Prostate gland (tissue), 2 donors: ENCODE data around the gene SENP3.

ENCODE experiments used
- POLR2A ChIP-seq: fragments of 450-650 bp; IDR thresholded peaks from one replicate; pipeline ENCODE4 v1.6.1; 2016; ENCODE audit warnings: antibody characterized with exemption, mild to moderate bottlenecking
- TF ChIP-seq, protein P1 (sequence below), 4 experiments: fragments of 200-600 bp in 2 of 4; fragments of 450-650 bp in 2 of 4; sonication (generic) in 2 of 4; IDR thresholded peaks; 1 replicate in 3 of 4; 2 replicates in 1 of 4; pipeline ENCODE4 v1.5.1; 2016 to 2019; ENCODE audit warnings: antibody characterized with exemption in 4 of 4, mild to moderate bottlenecking in 2 of 4, moderate library complexity in 2 of 4

- TF ChIP-seq, protein P1, sequence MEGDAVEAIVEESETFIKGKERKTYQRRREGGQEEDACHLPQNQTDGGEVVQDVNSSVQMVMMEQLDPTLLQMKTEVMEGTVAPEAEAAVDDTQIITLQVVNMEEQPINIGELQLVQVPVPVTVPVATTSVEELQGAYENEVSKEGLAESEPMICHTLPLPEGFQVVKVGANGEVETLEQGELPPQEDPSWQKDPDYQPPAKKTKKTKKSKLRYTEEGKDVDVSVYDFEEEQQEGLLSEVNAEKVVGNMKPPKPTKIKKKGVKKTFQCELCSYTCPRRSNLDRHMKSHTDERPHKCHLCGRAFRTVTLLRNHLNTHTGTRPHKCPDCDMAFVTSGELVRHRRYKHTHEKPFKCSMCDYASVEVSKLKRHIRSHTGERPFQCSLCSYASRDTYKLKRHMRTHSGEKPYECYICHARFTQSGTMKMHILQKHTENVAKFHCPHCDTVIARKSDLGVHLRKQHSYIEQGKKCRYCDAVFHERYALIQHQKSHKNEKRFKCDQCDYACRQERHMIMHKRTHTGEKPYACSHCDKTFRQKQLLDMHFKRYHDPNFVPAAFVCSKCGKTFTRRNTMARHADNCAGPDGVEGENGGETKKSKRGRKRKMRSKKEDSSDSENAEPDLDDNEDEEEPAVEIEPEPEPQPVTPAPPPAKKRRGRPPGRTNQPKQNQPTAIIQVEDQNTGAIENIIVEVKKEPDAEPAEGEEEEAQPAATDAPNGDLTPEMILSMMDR (IDR thresholded peaks at IDR 0.05): no peak
- no peak for TF ChIP-seq POLR2A
Observed at GRCh38 chr17:7618608-7619007, 56.9 kb downstream of the SENP3 start.
